NCI-H146 treated with DMSO at 0.1 percent for 48 hours (cell line): Measurements from ENCODE around the gene GADD45G.
A peak's percentile ranks its signal among the peaks of the same experiment; 100 is the strongest.

Experiments
- DNase-seq: peaks from one replicate; lab custom pipeline; 2025; ENCODE audit not compliant: unreplicated experiment; lab: John Stamatoyannopoulos, UW

GADD45G gene

GRCh38 chr9:89609426-89610006 is 4.7 kb downstream of the GADD45G start:
- no peak for DNase-seq

- DNase-seq, result no peak
These were observed 5.6 kb downstream of the GADD45G start for GRCh38 chr9:89610391-89610925.

- peak; percentile 66 for DNase-seq
These were observed 6.6 kb downstream of the GADD45G start for GRCh38 chr9:89611425-89611824.

GRCh38 chr9:89612566-89613278 is 7.9 kb downstream of the GADD45G start:
- DNase-seq, result no peak

GRCh38 chr9:89613912-89614892 is 9.4 kb downstream of the GADD45G start:
- DNase-seq, result no peak

GRCh38 chr9:89615661-89616060 is 10.8 kb downstream of the GADD45G start:
- DNase-seq, result no peak

GRCh38 chr9:89616411-89616810 is 11.6 kb downstream of the GADD45G start:
- DNase-seq, result no peak

- no peak for DNase-seq
These were observed 13.2 kb downstream of the GADD45G start for GRCh38 chr9:89617978-89618377.

GRCh38 chr9:89619019-89619418 is 14.2 kb downstream of the GADD45G start:
- no peak for DNase-seq

GRCh38 chr9:89619424-89620138 is 14.8 kb downstream of the GADD45G start:
- DNase-seq, result no peak

GRCh38 chr9:89621031-89621430 is 16.2 kb downstream of the GADD45G start:
- DNase-seq, result no peak

GRCh38 chr9:89621676-89622075 is 16.9 kb downstream of the GADD45G start:
- DNase-seq, result no peak

GRCh38 chr9:89622933-89623861 is 18.4 kb downstream of the GADD45G start:
- no peak for DNase-seq

- DNase-seq, result no peak
These were observed 19.2 kb downstream of the GADD45G start for GRCh38 chr9:89623925-89624420.

GRCh38 chr9:89625721-89626687 is 21.2 kb downstream of the GADD45G start:
- no peak for DNase-seq

- DNase-seq, result no peak
These were observed 22.0 kb downstream of the GADD45G start for GRCh38 chr9:89626741-89627265.

- DNase-seq, result no peak
These were observed 23.8 kb downstream of the GADD45G start for GRCh38 chr9:89628601-89629000.
